ENCODE measurements around the gene AJAP1. TPM values are rescaled to one million over a fixed set of nuclear protein-coding genes. Genes with fewer than 3 reads are reported as not detected.

The AJAP1 gene
- total and polyA plus RNA-seq, 4 donors, result 0.16 to 2.3 TPM; not detected in 2

DNA sequence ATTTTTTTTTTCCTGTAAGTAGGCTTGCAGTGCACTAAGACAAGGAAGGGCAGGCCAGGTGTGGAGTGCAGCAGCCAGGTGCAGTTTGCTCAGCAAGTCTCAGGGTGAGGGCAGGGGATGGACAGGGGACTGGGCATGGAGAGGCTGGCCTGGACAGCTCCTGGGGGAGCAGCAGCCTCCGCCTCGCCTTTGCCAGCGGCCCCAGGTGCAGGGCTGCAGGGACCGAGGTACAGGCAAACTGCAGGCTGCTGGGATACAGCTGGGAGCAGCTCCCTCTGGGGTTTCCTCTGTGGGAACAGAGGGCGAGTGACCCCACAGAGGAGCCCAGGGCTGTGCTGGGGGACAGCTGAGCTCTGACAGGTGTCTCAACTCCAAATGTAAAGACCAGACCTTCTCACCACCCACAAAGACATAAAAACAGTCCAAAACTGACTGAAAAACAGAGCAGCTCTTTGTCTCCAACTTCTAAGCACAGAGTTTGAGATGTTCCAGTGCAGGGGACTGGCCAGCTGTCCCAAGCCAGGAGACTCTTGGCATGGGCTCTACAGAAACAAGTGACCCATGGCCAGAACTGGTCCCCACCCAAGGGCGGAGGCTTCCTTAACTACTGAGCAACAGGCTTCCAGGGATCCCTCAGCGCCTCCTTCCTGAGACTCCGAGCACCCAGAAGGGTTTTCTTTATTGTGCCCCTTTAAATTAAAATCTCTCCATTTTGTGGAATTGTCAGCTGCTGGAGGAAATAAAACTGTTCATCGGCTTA lies 27.7 kb upstream of the AJAP1 start:
- Histone ChIP-seq H3K4me3 (ENCODE audit: low read length in 2 of 2) (no peak overlapping the region), H3K9me3 (ENCODE audit: control insufficient read depth, low read length) (no peaks in the 10 kb centered on the region), H3K36me3 (ENCODE audit: control insufficient read depth in 1 of 2, insufficient read depth in 2 of 2, low read length in 1 of 2) (no peaks in the 10 kb centered on the region), H3K27ac (ENCODE audit: low read depth in 1 of 2, low read length in 2 of 2) (no peak overlapping the region), H3K4me1 (ENCODE audit: control insufficient read depth in 1 of 2, insufficient read depth in 2 of 2, low read length in 2 of 2) (no peaks in the 10 kb centered on the region), H3K27me3 (ENCODE audit: control insufficient read depth in 1 of 2, insufficient read depth in 2 of 2, low read length in 1 of 2) (no peaks in the 10 kb centered on the region)
- intact Hi-C loops (cut with DNase I), result no loop called here
- 85 to 87% methylated on average over 9 of the region's 9 CpGs for WGBS, 2 donors
- ATAC-seq (ENCODE audit: low FRiP score) (no peak), DNase-seq (no peak)

DNA sequence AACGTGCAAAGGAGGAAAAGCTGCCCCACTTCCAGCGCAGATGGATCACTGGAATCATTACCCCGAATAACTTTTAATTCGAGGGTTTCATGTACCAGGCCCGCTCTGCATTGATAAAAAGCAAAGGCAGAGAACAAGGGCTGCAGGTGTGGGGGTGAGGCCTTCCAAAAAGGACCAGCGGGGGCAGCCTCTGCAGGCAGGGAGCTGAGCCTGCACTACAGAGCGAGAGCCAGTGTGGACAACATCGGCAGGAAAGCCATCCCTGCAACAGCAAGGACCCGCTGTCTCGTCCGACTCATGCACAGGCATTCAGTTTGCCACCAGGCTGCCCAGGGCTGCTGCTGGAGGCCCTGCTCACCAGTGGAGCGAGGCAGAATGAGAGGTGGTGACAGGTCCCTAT lies 27.1 kb upstream of the AJAP1 start:
- ATAC-seq (ENCODE audit: low FRiP score) (no peak), DNase-seq (no peak)
- Histone ChIP-seq H3K27ac (ENCODE audit: low read depth in 1 of 2, low read length in 2 of 2) (no peak overlapping the region), H3K27me3 (ENCODE audit: control insufficient read depth in 1 of 2, insufficient read depth in 2 of 2, low read length in 1 of 2) (no peaks in the 10 kb centered on the region), H3K4me3 (ENCODE audit: low read length in 2 of 2) (no peak overlapping the region), H3K36me3 (ENCODE audit: control insufficient read depth in 1 of 2, insufficient read depth in 2 of 2, low read length in 1 of 2) (no peaks in the 10 kb centered on the region), H3K9me3 (ENCODE audit: control insufficient read depth, low read length) (no peaks in the 10 kb centered on the region), H3K4me1 (ENCODE audit: control insufficient read depth in 1 of 2, insufficient read depth in 2 of 2, low read length in 2 of 2) (no peaks in the 10 kb centered on the region)
- intact Hi-C loops (cut with DNase I), result no loop called here
- WGBS, 2 donors, result 79% methylated on average over 12 of the region's 12 CpGs

DNA sequence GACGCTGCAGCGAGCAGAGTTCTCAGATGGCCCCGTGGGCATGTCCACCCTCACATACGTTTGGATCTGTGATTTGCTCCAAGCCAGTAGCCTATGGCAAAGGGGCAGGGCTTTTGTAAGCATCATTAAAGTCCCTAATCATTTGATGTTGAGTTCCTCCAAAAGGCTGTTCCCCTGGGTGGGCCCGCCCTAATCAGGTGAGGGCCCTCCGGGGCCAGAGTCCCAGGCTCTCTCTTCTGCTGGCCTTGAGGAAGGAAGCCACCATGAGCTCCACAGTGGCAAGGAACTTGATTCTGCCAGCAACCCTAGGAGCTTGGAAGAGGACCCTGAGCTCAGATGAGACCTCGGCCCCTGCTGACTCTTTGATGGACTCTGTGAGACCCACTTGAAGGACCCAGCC lies 25.4 kb upstream of the AJAP1 start:
- ATAC-seq (ENCODE audit: low FRiP score) (no peak), DNase-seq (no peak)
- 87% methylated on average over 7 of the region's 7 CpGs for WGBS, 2 donors
- Histone ChIP-seq H3K9me3 (ENCODE audit: control insufficient read depth, low read length) (no peaks in the 10 kb centered on the region), H3K4me3 (ENCODE audit: low read length in 2 of 2) (no peak overlapping the region), H3K27me3 (ENCODE audit: control insufficient read depth in 1 of 2, insufficient read depth in 2 of 2, low read length in 1 of 2) (no peaks in the 10 kb centered on the region), H3K4me1 (ENCODE audit: control insufficient read depth in 1 of 2, insufficient read depth in 2 of 2, low read length in 2 of 2) (no peaks in the 10 kb centered on the region), H3K27ac (ENCODE audit: low read depth in 1 of 2, low read length in 2 of 2) (no peak overlapping the region), H3K36me3 (ENCODE audit: control insufficient read depth in 1 of 2, insufficient read depth in 2 of 2, low read length in 1 of 2) (no peaks in the 10 kb centered on the region)
- intact Hi-C loops (cut with DNase I), result no loop called here

DNA sequence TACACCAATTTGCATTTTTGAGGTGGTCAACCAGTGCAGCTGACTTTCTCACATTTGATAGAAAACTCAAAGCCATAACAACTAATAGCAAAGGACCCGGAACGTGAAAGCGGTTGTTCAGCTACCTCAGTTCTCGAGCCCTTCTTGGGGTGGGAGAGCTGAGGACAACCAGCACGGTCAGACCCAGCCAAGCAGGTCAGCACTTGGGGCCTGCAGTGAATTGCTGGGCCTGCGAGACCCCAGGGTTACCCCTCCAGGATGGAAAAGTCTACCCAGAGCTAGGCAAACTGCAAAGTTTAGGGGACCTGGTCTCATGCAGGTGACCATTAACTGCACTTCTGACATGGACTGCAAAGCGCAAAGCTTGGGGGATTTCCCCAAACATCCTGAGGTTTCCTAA lies 23.8 kb upstream of the AJAP1 start:
- Histone ChIP-seq H3K9me3 (ENCODE audit: control insufficient read depth, low read length) (no peaks in the 10 kb centered on the region), H3K27ac (ENCODE audit: low read depth in 1 of 2, low read length in 2 of 2) (no peak overlapping the region)
- 76 to 78% methylated on average over 7 of the region's 7 CpGs for WGBS, 2 donors

DNA sequence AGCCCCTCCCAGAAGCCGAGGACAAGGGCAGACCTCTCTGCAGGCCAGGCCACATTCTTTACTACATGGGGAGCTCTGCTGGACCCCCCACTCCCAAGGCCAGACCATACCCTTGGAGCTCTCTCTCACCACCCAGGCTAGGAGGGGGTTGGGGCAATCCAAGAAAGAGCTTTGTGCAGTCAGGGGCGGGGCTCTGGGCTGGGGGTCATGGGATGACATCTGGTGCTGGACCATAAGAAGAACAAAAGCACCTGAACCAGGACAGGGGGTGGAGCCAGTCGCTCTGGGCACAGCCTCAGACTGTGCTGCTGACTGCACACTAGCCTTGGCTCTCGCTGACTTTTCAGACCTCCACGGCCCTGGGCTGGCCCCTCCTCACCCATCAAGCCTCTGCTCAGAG lies 23.1 kb upstream of the AJAP1 start:
- WGBS, 2 donors, result 73 to 88% methylated on average over 5 of the region's 5 CpGs

More for the DNA sequence above, 23.8 kb upstream of the AJAP1 start:
- intact Hi-C loops (cut with DNase I), result no loop called here
- DNase-seq, result no peak
- Histone ChIP-seq H3K4me1 (ENCODE audit: control insufficient read depth in 1 of 2, insufficient read depth in 2 of 2, low read length in 2 of 2) (no peaks in the 10 kb centered on the region), H3K4me3 (ENCODE audit: low read length in 2 of 2) (no peak overlapping the region), H3K36me3 (ENCODE audit: control insufficient read depth in 1 of 2, insufficient read depth in 2 of 2, low read length in 1 of 2) (no peaks in the 10 kb centered on the region), H3K27me3 (ENCODE audit: control insufficient read depth in 1 of 2, insufficient read depth in 2 of 2, low read length in 1 of 2) (no peaks in the 10 kb centered on the region)
- no peak for ATAC-seq (ENCODE audit: low FRiP score)

DNA sequence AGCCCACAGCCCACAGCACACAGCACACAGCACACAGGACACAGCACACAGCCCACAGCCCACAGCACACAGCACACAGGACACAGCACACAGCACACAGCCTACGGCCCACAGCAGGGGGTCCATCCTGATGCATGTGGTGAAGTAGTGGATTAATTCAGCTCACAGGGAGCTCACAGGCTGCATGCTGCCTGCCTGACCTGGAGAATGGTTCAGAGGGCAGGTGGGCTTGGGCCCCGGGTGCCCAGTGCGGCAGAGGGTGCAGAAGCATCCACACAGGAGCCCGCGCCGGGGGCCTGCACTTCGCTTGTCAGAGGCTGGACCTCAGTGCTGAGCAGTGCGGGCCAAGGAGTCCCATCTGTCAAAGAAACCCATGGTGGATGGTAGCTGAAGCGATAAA lies 21.1 kb upstream of the AJAP1 start:
- ATAC-seq (ENCODE audit: low FRiP score) (no peak), DNase-seq (no peak)
- no peaks in the 10 kb centered on the region for H3K36me3 ChIP-seq (ENCODE audit: control insufficient read depth in 1 of 2, insufficient read depth in 2 of 2, low read length in 1 of 2)
- H3K4me3 ChIP-seq (ENCODE audit: low read length in 2 of 2), result no peak overlapping the region
- no peaks in the 10 kb centered on the region for H3K4me1 ChIP-seq (ENCODE audit: control insufficient read depth in 1 of 2, insufficient read depth in 2 of 2, low read length in 2 of 2)
- no peak overlapping the region for H3K27ac ChIP-seq (ENCODE audit: low read depth in 1 of 2, low read length in 2 of 2)
- 77 to 87% methylated on average over 9 of the region's 9 CpGs for WGBS, 2 donors
- no peaks in the 10 kb centered on the region for H3K27me3 ChIP-seq (ENCODE audit: control insufficient read depth in 1 of 2, insufficient read depth in 2 of 2, low read length in 1 of 2)
- intact Hi-C loops (cut with DNase I), result no loop called here
- no peaks in the 10 kb centered on the region for H3K9me3 ChIP-seq (ENCODE audit: control insufficient read depth, low read length)

More for the DNA sequence above, 23.1 kb upstream of the AJAP1 start:
- DNase-seq (no peak), ATAC-seq (ENCODE audit: low FRiP score) (no peak)
- Histone ChIP-seq H3K9me3 (ENCODE audit: control insufficient read depth, low read length) (no peaks in the 10 kb centered on the region), H3K36me3 (ENCODE audit: control insufficient read depth in 1 of 2, insufficient read depth in 2 of 2, low read length in 1 of 2) (no peaks in the 10 kb centered on the region), H3K27me3 (ENCODE audit: control insufficient read depth in 1 of 2, insufficient read depth in 2 of 2, low read length in 1 of 2) (no peaks in the 10 kb centered on the region), H3K27ac (ENCODE audit: low read depth in 1 of 2, low read length in 2 of 2) (no peak overlapping the region), H3K4me1 (ENCODE audit: control insufficient read depth in 1 of 2, insufficient read depth in 2 of 2, low read length in 2 of 2) (no peaks in the 10 kb centered on the region), H3K4me3 (ENCODE audit: low read length in 2 of 2) (no peak overlapping the region)
- intact Hi-C loops (cut with DNase I), result no loop called here

DNA sequence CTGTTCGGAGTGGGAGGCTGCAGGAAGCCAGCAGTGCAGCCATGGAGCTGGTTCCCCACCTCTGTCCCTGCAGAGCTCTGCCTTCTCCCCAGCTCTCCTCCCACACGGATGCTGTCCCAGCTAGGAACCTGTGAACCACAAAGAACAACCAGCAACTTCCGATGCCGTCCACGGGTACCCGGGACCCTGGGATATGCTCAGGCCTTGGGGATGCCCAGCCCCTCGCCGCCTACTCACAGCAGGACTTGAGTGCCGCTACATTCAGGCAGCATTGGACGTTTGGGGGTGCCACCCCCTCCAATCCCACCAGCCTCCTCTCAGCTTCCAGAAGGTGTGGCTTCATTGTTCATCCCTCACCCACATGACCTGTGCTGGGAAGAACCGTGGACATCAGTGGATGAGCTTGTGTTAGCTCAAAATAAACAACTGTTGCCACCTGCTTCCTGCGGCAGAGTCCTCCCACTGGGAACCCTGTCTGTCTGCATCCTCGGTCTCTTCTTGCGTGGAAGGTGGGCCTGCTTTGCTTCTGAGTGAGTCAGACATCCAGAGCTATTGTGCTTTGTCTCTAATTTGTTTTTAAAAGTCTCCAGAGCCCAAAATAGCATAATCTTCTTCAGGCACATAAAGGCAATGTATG lies 20.1 kb upstream of the AJAP1 start:
- Histone ChIP-seq H3K4me1 (ENCODE audit: control insufficient read depth in 1 of 2, insufficient read depth in 2 of 2, low read length in 2 of 2) (no peaks in the 10 kb centered on the region), H3K36me3 (ENCODE audit: control insufficient read depth in 1 of 2, insufficient read depth in 2 of 2, low read length in 1 of 2) (no peaks in the 10 kb centered on the region), H3K9me3 (ENCODE audit: control insufficient read depth, low read length) (no peaks in the 10 kb centered on the region), H3K4me3 (ENCODE audit: low read length in 2 of 2) (no peak overlapping the region), H3K27me3 (ENCODE audit: control insufficient read depth in 1 of 2, insufficient read depth in 2 of 2, low read length in 1 of 2) (no peaks in the 10 kb centered on the region), H3K27ac (ENCODE audit: low read depth in 1 of 2, low read length in 2 of 2) (no peak overlapping the region)
- ATAC-seq (ENCODE audit: low FRiP score) (no peak), DNase-seq (no peak)
- intact Hi-C loops (cut with DNase I), result no loop called here
- 62 to 69% methylated on average over 14 of the region's 14 CpGs for WGBS, 2 donors

DNA sequence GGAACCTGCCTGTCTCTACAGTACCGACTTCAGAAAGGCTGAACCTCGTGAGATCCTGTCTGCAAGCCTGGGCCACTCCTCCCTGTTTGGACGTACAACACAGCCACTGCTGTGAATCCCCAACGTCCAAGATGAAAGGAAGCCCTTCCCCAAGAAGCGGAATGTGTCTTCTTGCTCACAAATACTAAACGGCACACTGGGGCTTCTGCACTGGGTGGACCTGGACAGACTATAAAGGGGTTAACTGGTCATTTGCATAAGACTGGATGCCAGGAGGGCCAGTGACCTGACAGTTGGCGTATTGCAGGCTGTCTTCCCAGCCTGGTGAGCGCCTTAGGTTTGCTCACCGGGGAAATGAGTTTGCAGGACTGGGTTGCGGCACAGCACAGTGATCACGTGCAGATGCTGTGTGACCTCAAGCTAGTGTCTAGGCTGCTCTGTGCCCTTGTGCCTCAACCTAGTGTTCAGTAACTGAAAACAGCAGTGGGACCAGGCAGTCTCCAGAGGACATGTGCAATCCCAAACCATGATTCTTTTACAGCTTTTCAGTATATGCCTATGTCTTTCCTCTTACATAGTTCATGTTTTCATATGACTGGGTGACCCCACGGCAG lies 19.5 kb upstream of the AJAP1 start:
- H3K9me3 ChIP-seq (ENCODE audit: control insufficient read depth, low read length), result no peaks in the 10 kb centered on the region
- peak in 1 of 2 donors; percentile 37 for DNase-seq
- WGBS, 2 donors, result 63 to 67% methylated on average over 12 of the region's 12 CpGs
- no peak overlapping the region for H3K4me3 ChIP-seq (ENCODE audit: low read length in 2 of 2)
- intact Hi-C loops (cut with DNase I), result no loop called here
- no peak overlapping the region for H3K27ac ChIP-seq (ENCODE audit: low read depth in 1 of 2, low read length in 2 of 2)
- H3K36me3 ChIP-seq (ENCODE audit: control insufficient read depth in 1 of 2, insufficient read depth in 2 of 2, low read length in 1 of 2), result no peaks in the 10 kb centered on the region
- no peaks in the 10 kb centered on the region for H3K27me3 ChIP-seq (ENCODE audit: control insufficient read depth in 1 of 2, insufficient read depth in 2 of 2, low read length in 1 of 2)
- H3K4me1 ChIP-seq (ENCODE audit: control insufficient read depth in 1 of 2, insufficient read depth in 2 of 2, low read length in 2 of 2), result no peaks in the 10 kb centered on the region
- no peak for ATAC-seq (ENCODE audit: low FRiP score)

DNA sequence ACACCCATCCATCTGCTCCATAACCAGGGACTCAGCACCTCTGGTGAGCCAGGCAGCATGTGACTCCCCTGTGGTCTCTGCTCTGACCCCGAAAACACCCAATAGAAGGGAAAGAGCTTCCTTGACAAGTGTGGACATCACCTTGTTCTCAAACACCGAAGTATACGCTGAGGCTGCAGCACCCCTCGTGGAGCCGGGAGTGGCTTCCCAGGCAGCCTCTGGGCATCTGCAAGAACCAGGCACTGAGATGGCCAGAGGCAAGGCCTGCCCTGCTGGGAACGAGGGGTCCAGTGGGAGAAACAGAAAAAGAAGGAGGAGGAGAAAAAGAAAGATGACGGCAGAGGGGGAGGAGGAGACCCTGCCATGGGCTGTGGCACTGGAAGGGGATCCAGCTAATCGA lies 18.2 kb upstream of the AJAP1 start:
- H3K27me3 ChIP-seq (ENCODE audit: control insufficient read depth in 1 of 2, insufficient read depth in 2 of 2, low read length in 1 of 2), result no peaks in the 10 kb centered on the region
- ATAC-seq (ENCODE audit: low FRiP score), result no peak
- WGBS, 2 donors, result 77 to 86% methylated on average over 8 of the region's 8 CpGs
- H3K4me1 ChIP-seq (ENCODE audit: control insufficient read depth in 1 of 2, insufficient read depth in 2 of 2, low read length in 2 of 2), result no peaks in the 10 kb centered on the region
- no peak overlapping the region for H3K4me3 ChIP-seq (ENCODE audit: low read length in 2 of 2)
- no peaks in the 10 kb centered on the region for H3K36me3 ChIP-seq (ENCODE audit: control insufficient read depth in 1 of 2, insufficient read depth in 2 of 2, low read length in 1 of 2)
- no peak overlapping the region for H3K27ac ChIP-seq (ENCODE audit: low read depth in 1 of 2, low read length in 2 of 2)
- no peaks in the 10 kb centered on the region for H3K9me3 ChIP-seq (ENCODE audit: control insufficient read depth, low read length)
- DNase-seq, result no peak
- intact Hi-C loops (cut with DNase I), result no loop called here

All from aorta (tissue), 5 donors.